ENCODE data around the gene DUSP28. TPM values are rescaled to one million over a fixed set of nuclear protein-coding genes. Genes with fewer than 3 reads are reported as not detected.

The DUSP28 gene
- total and polyA plus RNA-seq, 2 experiments from 2014 or later = 2.7 to 4.3 TPM

DNA sequence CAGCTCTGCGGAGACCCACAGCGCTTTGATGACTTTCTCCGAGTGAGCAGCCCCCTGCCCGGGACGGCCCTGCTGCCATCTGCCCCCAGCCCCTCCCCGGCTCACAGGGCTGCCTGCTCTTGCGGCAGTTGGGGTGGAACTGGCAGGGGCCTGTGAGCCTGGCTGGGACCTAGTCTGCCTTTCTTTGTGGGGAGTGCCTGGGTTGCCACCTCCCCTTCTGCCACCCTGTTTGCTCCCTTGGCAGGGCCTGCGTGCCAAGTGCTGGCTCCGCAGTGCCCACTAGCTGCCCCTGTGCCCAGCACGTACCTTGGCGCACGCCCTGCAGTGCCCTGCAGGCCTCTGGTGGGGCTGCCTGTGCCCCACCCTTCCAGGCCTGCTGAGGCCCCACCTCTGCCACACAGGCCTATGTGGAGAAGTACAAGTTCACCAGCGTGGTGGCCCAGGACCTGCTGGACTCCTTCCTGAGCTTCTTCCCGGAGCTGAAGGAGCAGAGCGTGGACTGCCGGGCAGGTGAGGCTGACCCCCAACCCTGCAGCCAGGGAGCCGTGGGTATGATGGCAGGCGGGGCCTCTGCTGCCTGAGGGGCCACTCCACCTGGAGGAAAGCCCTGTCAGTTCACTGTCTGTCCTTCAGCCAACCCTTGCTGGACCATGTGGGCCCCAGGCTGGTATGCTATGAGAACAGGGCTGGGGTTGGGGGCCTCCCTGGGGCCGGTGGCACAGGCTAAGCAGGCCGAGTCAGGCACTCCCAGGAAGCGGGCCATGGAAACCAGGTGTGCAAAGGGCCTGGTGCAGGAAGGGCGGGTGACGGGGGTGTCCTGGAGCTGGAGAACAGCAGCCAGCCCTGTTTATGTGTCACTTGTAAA is 15.2 kb downstream of the DUSP28 start (continued):
- TF ChIP-seq ZNF462 (CRISPR knock-in tag; IDR thresholded peaks at IDR 0.05) = no peak
- no peak for TF ChIP-seq ZNF114 (CRISPR knock-in tag; IDR thresholded peaks at IDR 0.05)

GRCh38 chr2:240576036-240576435 is 15.9 kb downstream of the DUSP28 start:
- Histone ChIP-seq H3K4me2 (no peak overlapping the region), H3F3A (replicated peaks; ENCODE audit: low read depth) (0 out of 2 replicates have a peak, but pooled peaks cover 2% of the 10 kb centered on the region), H2AFZ (no peak overlapping the region), H4K20me1 (replicated peaks; ENCODE audit: insufficient read depth) (peaks cover 12% of the 10 kb centered on the region), H3K79me2 (replicated peaks; ENCODE audit: insufficient read depth) (peaks cover 4% of the 10 kb centered on the region; the same call in 1 of the 2 replicates), H3K9me2 (ENCODE audit: insufficient read depth) (no peaks in the 10 kb centered on the region), H3K4me1 (ENCODE audit: insufficient read depth) (no peaks in the 10 kb centered on the region), H3K27ac (ENCODE audit: low read depth) (no peak overlapping the region), H3K4me3 (no peak overlapping the region), H3K36me3 (ENCODE audit: insufficient read depth) (no peaks in the 10 kb centered on the region), H3K27me3 (ENCODE audit: insufficient read depth) (no peaks in the 10 kb centered on the region)
- Mint-ChIP-seq H3K36me3 (ENCODE audit: low read depth) (no peaks in the 10 kb centered on the region), H3K27me3 (ENCODE audit: insufficient read depth, low read depth, poor library complexity) (peaks cover 18% of the 10 kb centered on the region), H3K27ac (no peak overlapping the region), H3K4me3 (no peak overlapping the region), H3K9me3 (no peaks in the 10 kb centered on the region), H3K4me1 (peaks cover 10% of the 10 kb centered on the region)
- DNase-seq (ENCODE audit: low spot score) (no peak), ATAC-seq (no peak)
- no peak for TF ChIP-seq ETS1 (IDR thresholded peaks at IDR 0.05)
- TF ChIP-seq CREB1 (CRISPR knock-in tag; IDR thresholded peaks at IDR 0.05; ENCODE audit: low read depth) = no peak
- no peak for TF ChIP-seq STAT1 (IDR thresholded peaks at IDR 0.05; ENCODE audit: unreplicated experiment)
- no peak for TF ChIP-seq ZNF462 (CRISPR knock-in tag; IDR thresholded peaks at IDR 0.05)

Measured in GM23338 (cell line).